GM19238 (cell line): ENCODE data around the gene MPV17.
"Not testable (repeated sequence)": the region's sequence is repeated elsewhere in the genome, so short reads cannot be mapped to it uniquely, and the experiment has no call there.

Experiments used
- DNase-seq: peaks from one replicate; pipeline ENCODE4 v3.0.0; 2011; ENCODE audit warnings: low spot score; ENCODE audit not compliant: insufficient read length

Gene MPV17, protein sequence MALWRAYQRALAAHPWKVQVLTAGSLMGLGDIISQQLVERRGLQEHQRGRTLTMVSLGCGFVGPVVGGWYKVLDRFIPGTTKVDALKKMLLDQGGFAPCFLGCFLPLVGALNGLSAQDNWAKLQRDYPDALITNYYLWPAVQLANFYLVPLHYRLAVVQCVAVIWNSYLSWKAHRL

DNA sequence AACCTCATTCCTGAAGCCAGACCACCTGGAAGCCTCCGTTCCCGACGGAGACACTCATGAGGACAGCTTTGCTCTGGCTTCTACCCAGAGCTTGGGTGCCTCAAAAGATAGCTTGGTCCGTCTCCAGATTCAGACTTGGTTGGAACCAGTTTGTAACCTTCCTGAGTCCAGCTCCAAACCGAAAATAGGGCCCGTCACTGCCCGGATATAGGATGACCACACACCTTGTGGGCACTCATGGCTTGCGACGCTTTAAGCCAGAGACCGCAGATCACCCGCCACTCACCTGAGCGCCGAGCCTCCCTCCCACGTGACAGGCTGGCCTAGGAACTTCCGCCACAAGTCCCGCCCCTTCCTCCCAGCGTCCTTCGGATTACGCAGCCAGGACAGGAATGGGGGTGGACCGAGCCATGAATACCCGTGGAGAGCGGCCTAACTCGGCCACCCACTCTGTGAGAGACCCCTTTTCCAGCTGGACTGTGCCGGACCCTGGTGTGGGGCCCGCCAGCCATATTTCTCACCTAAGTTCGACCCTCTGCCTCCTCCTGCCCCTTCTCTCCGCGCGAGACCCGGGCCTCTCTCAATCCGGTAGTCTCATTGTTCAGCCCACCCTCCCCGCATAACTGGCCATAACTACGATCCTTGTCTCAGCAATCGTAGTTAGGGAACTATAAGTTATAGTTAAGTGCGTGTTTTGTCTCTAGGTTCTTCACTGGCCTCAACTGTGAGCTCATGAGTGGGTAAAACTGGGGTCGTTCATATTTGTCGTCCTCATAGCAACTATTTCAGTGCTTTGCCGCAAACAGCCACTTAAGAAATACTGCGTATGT is at the start of gene MPV17:
Gene MPV17 (minus strand): TSS at position 332 of the 830 bp plus-strand sequence. CDS start 580 bp downstream, outside the sequence.
- DNase-seq, result peak; percentile 98

DNA sequence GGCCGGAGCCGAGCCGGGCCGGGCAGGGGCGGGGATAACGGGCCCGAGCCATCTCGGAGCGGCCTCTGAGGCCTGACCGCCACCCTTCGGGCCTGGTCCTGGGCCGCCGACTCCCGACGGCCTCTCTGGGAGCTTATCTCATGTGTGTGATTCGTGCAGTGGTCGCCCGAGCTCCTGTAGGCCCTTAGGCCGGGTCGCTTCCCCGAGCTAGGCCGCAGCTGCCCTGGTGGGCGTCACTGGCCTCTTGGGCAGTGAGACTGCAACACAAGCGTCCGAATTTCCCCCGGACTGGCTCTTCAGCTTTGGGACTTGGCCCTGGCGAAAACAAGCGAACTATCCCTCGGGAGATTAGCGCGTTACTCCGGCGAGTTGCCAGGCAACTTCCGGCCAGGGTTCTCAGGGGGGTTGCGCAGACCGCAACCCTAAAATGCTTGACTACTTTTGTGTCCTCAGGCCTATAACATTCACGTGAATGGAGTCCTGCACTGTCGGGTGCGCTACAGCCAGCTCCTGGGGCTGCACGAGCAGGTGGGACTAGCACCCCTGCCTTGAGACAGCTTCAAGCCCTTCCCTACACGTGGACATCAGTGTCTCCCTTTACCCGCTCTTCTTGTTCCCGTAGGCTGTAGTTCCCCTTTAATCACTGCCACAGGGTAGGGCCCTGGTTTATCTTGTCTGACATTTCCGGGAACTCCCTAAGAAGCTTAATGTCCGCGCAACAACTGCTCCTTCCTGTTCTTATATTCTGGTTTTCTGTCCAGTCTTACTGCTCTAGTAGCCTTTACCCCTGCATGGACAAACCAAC is 48.1 kb upstream of the MPV17 start:
- peak; percentile 29 for DNase-seq

DNA sequence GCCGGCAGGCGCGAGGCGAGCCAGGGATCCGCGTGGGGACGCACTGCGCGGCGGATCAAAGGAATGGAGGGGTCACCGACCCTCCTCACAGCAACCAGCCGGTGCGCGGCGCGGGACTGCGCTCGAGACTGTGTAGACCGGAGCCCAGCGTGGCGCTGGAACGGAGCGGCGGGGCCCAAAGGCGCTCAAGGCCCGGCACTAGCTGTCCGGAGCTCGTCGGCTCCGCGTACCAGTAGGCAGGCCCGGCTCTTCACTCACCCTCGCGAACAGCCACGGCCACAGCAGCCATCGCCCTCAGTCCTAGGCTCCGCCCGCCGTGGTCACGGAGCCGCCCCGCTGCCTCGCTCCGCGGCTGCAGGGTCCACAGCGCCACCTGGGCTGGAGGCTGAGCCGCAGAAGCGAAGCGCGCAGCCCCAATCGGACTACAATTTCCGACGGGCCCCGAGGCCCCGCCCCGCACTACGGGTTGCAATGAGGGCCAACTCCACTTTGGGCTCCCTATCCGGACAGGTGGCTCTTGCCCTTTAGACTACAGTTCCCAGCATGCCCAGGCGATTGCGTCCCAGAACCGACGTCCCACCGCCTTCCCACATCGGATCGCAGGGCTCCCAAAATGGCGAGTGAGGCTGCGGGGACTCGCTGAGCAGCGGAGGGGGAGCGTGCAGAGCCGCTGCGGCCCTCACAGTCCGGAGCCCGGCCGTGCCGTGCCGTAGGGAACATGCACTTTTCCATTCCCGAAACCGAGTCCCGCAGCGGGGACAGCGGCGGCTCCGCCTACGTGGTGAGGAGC is 47.3 kb upstream of the MPV17 start, which contains the start of the genes EIF2B4 and SNX17:
Gene EIF2B4 (minus strand): TSS at position 313 of the 790 bp plus-strand sequence. CDS start 24 bp downstream, at position 289.
Gene SNX17 (plus strand): TSS at position 591 of the 790 bp plus-strand sequence. CDS start 128 bp downstream, at position 719.
- peak; percentile 91 for DNase-seq

DNA sequence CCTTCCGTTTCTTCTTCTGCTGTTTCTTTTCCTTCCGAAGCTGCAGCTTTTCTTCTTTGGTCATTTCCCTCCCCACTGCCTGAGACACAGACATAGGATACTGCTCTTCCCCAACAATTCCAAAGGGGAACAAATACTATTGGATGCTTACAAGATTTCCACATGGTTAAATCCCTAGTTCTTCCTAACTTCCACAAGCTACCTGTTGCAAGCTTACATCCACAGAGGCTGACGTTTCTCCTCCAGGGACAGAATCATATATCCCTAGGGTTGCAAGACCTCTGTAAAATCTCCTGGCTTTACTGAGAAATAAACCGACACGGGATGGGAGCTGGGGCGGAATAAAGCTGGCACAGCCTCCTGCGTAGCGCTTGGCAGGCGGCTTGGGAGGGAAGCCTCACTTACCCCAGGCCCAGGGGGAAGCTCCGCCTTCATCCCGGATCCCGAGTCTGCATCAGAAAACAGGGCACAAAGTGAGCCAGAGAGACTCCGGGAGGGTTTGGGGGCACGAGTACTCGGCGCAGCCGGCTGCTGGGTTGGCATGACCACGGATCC is 46.7 kb upstream of the MPV17 start:
- peak; percentile 37 for DNase-seq

DNA sequence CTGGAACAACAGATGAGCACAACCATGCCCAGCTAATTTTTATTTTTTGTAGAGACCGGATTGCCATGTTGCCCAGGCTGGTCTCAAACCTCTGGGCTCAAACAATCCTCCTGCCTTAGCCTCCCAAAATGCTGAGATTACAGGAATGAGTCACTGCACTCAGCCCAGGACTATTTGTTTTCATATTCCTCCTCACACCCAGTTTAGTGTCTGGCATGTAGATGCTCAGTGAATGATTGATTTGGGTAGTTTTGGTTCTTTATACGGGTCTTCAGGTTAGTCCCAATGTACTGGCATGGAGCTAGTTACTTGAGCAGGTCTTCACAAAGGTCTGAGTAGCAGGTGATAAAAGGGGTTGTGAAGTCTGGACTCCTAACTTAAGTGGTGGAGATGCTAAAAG is 41.0 kb upstream of the MPV17 start:
- no peak for DNase-seq

DNA sequence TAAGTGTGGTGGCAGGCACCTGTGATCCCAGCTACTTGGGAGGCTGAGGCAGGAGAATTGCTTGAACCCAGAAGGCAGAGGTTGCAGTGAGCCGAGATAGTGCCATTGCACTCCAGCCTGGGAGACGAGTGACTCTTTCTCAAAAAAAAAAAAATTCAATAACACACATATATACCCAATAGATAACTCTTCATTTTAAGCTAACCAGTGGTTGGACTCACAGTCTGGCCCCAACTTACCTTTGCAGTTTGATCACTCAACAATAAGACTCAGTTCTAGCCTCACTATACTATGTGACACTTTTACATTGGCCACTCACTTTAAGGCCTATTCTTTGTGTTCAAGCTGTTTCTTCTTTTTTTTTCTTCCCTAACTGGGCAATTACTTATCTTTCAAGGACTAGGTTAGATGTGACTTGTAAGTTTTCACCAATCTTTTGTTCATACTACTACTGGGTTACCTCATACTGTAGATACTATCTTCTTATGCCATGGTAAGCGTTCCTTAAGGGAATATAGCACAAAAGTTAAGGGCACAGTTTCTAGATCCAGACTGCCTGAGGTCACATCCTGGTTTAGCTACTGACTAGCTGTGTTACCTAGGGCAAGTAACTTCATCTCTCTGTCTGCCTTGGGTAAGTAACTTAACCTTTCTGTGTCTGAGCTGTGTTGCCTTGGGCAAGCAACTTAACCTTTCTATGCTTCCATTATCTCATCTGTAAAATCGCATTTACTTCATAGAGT is 40.0 kb upstream of the MPV17 start:
- no peak for DNase-seq

DNA sequence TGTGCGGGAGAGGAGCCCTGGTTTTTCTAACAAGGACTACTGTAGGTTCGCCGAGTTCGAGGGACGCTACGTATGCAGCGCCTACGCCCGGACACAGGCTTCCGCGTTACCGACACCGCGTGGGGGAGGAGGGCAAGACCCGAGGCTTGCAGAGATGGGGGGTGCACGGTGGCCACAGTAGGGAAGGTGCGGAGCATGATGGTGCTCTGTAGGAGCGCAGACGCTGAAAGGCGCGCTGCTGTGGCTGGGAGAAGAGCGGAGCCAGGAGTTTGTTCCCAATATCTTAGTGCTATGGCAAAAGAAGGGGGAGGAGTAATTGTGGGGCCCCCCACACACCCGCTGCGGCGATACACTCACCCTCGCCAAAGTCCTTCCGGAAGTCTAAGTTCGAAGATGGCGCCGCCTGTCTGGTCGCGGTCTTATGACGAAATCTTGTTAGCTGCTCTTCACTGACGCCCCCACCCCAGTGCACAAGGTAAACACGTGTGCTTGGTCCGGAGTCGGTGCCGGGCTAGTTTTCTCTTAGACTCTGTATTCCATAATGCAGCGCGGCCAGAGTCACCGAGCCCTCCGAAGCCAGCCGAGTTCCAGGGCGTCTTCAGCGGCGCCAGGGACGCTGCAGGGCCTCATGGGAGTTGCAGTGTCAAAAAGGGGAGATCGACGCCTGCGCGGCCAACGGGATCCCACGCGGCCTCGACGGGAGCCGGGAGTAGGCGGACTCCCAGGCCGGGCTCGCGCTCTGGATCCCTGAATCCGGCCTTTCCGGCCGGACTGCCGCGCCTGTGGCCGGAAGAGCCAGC is 33.7 kb upstream of the MPV17 start, which contains the start of gene GTF3C2:
Gene GTF3C2 (minus strand): TSS at position 383 of the 800 bp plus-strand sequence. CDS start 13,210 bp downstream, outside the sequence.
- peak; percentile 86 for DNase-seq

DNA sequence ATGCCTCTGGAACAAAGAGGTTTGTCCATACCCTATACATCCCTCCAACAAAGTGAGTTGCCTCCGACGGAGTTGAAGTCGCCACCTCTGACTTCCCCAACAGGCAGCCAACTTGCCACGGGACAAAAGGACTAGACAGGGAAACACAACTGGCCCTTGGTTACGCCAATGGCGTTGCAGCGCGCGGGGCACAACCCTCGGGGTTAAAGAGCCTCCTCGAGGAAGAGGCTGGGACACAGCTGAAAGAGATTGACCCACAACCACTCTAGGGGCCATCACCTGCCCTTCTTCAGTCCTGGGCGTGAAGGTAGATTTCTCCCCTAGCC is 33.1 kb upstream of the MPV17 start:
- peak; percentile 49 for DNase-seq

DNA sequence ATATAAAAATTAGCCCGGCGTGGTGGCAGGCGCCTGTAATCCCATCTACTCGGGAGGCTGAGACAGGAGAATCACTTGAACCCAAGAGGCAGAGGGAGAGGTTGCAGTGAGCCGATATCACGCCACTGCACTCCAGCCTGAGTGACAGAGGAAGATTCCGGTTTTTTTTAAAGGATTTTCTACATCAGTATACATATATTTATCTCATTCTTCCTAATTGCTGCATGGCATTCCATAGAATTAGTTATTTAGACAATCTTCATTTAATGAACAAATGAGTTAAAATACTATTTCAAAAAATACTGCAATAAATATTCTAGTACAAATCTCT is 31.7 kb upstream of the MPV17 start:
- DNase-seq, result no peak

DNA sequence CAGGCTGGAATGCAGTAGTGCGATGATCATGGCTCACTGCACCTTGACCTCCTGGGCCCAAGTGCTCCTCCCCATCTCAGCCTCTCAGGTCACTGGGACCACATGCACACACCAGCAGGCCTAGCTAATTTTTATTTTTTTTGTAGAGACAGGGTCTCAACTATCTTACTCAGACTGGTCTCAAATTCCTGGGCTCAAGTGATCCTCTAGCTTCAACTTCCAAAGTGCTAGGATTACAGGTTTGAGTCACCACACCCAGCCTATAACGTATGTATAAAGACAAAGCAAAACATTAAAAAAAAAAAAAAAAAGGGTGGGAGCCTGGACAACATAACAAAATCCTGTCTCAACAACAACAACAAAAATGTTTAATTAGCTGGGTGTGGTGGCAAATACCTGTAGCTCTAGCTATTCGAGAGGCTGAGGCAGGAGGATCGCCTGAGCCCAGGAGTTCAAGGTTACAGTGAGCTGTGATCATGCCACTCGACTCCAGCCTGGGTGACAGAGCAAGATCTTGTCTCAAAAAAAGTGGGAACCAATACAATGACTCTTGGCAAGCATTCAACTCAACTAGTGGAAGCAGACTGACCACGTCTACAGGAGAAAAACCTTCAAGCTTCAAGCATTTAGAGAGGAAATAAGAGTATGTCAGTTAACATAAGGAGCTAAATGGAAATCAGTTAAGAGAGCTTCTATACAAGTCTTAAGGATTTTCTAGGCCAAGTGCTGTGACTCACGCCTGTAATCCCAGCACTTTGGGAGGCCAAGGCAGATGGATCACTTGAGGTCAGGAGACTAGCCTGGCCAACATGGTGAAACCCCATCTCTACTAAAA is 31.1 kb upstream of the MPV17 start:
- DNase-seq, result no peak

DNA sequence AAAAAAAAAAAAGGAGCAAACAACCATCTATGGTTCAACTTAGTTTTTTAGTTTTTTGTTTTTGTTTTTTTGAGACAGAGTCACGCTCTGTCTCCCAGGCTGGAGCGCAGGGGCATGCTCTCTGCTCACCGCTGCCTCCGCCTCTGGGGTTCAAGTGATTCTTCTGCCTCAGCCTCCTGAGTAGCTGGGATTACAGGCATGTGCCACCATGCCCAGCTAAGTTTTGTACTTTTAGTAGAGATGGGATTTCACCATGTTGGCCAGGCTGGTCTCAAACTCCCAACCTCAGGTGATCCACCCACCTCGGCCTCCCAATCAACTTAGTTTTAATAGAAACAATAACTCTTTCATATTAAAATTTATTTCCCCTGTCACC is 30.5 kb upstream of the MPV17 start:
- not testable (repeated sequence) for DNase-seq

DNA sequence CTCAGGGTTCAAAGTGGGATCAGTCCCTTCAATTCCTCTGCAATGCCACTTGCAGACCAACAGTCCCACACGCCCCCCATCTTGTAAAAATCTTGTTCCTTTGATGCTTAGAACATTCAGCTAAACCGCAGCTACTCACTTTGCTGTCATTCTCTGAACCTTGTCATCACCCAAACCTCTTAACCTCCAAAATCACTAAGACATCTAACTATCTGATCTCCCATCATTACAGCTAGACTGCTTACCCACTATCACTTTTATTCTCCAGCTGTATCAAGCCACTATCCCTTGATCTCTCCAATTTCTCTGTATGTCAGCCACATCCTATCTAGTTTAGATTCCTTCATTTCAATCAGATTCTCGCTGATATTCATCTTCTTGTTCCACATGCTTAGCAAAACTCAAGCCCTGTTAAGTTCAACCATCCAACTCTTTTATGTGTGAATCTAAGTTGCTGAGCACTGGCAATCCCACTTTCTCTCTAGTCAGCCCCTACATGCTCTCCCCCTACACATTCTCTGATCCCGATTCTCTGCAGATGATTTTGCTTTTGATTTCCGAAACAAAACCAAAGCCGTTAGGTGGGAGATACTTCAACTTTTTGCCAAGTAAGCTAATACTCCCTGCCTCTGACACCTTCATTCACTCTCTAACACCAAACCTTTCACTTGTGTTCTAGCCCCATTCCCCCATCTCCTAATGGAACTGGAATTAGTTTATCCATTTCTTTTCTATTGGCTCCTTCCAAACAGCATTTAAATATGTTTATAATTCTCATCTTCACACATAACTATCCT is 29.1 kb upstream of the MPV17 start:
- DNase-seq, result no peak

DNA sequence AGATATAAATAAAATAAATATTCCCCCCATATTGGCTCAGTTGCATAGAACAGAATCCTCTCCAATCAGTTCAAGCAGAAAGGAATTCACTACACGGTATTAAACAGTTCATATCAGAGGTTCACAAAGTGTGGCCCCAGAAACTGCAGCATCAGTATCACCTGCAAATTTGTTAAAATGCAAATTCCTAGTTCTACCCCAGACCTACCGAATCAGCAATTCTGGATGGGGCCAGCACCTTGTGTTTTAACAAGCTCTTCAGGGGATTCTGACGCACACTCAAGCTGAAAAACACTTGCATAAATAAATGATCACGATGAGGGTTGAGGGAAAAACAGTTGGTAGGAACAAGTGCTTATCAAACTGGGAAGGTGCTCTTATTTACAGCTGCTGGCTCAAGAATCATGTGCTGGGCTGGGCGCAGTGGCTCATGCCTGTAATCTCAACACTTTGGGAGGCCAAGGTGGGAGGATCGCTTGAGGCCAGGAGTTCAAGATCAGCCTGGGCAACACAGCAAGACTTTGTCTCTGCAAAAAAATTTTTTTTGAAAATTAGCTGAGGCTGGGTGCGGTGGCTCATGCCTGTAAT is 27.3 kb upstream of the MPV17 start:
- DNase-seq, result no peak

DNA sequence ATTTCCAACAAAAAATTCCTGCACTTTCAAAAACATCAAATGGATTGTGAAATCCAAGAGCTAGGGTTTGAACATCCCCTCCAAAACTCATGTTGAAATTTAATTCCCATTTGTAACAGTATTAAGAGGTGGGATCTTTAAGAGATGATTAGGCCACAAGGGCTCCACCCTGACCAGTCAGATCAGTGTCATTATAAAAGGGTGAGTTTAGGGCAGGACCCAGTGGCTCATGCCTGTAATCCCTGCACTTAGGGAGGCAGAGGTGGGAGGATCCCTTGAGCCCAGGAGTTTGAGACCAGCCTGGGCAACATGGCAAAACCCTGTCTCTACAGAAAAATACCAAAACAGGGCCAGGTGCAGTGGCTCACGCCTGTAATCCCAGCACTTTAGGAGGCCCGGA is 24.7 kb upstream of the MPV17 start:
- no peak for DNase-seq

DNA sequence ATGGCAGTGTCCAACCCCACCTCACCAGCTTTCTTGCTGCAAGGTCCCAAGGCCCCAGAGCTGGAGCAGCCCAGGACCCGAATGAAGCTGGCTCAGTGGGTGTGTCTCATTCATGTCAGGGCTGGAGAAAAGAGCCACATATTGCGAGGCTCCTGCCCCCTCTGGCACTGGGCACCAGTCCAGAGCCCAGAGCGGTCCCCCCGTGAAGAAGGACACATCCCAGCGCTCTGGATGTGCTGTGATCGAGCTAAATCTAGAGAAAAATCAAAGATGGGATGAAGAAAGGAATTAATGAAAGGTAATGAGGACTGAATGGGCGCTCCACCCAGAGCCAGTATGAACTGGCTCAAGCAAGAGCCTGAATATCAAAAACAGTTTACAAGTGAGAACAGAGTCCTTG is 13.3 kb upstream of the MPV17 start:
- DNase-seq, result no peak

DNA sequence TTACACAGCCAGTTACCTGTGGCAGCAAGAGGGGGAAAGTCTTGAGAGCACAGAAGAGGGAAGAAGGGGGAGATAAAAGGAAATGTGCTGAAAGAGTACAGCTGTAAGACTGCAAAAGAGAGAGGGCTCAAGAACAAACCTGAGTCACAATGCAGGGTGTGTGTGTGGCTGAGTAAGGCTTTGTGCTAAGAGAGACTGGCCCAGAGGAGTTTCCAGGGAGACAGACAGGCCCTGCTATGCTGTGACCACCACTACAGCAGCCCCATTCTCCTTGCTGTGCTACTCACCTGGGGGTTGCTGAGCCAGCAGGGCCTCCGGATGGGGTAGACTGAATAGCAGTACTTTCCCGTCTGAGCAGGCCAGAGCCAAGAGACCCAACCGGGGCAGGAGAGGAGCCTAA is 12.4 kb upstream of the MPV17 start:
- no peak for DNase-seq

DNA sequence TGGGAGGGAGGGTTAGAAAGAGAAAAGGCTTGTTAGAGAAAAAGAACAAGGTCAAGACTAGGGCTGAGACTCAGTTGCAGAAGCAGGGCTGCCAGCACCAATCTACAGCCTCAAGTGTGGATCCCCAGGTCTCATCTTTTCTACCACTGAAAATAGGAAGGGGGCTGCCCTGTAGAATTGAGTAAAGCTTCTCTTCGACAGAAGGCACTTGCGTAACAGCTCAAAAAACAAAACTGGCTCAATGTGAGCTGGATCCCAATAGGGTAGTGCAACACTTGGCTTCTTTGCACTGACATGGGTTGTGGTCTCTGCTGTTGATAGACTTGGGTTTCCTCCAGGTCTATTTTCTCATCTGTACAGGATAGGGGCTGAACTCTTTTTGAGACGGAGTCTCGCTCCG is 1.8 kb upstream of the MPV17 start:
- no peak for DNase-seq
